Stimulated activated CD8-positive, alpha-beta memory T cell treated with anti-CD3 and anti-CD28 coated beads, Interleukin-7, amount 100 ng/mL, for 48 hours (primary cell): Measurements from ENCODE around the gene RFTN1.

Experiments
- DNase-seq, 2 donors: peaks; one replicate each; pipeline ENCODE4 v3.0.0-alpha.2; 2020; ENCODE audit warnings: low read depth in 1 of 2; ENCODE audit errors: extremely low read depth in 1 of 2

RFTN1 gene

GRCh38 chr3:16412192-16412800, 101.2 kb downstream of the RFTN1 start:
- no peak for DNase-seq

- no peak for DNase-seq
Observed at GRCh38 chr3:16411441-16411840, 102.1 kb downstream of the RFTN1 start.

DNA sequence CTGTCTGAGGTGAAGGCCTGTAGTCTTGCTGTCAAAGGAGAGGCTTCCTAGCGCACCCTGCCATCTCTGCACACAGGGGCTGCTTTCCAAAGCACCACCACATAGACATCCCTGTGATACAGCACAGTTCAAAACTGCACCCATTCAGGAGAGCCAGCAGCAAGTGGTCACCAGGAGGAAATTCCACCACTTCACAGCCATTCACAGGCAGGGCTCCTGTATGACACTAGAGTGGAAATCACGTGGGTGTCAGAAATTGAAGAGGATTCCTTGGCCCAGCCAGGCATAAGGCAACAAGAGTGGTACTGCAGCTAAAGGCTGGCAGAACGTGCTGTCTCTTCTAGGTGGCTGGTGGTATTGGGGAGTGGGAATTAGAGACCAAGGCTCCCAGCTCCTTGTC, 102.8 kb downstream of the RFTN1 start:
- no peak for DNase-seq

- DNase-seq, result no peak
Observed at GRCh38 chr3:16409032-16409431, 104.5 kb downstream of the RFTN1 start.

- DNase-seq, result no peak
Observed at GRCh38 chr3:16407366-16407765, 106.1 kb downstream of the RFTN1 start.

DNA sequence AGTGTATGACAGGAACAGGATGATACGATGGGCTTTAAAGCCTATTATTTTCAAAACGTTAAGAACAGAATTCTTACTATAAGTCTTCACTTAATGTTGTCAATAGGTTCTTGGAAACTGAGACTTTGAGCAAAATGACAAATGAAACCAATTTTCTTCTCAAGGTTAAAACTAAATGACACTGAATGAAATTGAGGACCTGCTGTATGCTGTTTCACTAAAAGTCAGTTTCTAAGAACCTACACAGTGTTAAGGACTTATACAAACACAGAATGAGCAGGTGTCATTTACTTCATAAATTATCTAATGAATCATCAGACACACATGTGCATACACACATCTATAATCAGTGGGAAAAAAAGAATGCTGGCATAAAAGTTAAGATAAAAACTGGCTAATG, 106.9 kb downstream of the RFTN1 start:
- DNase-seq, result no peak

- no peak for DNase-seq
Observed at GRCh38 chr3:16406166-16406565, 107.3 kb downstream of the RFTN1 start.

DNA sequence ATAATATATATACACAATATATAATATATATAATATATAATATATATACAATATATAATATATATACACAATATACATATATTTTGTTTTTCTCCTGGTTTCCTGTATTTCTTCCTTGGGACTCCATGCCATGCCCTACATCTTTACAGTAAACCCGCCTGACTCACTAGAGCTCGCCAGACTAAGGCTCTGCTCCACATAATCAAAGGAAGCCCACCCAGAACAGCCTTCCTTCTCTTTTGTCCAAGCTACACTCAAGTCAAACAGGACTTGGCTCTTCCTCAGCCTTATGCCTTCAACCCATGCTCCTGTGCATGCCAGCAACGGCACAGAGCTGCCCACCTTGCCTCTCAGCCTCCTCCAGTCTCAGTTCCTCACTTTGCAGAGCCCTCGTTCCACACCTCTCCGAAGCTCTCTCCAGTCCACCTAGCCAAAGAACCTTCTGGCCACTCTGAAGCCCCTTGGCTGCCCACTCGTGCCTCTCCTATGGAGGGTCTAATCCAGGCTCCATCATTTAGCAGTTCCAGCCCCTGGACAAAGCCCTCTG, 109.1 kb downstream of the RFTN1 start:
- no peak for DNase-seq

GRCh38 chr3:16402451-16402850, 111.0 kb downstream of the RFTN1 start:
- DNase-seq, result no peak

DNA sequence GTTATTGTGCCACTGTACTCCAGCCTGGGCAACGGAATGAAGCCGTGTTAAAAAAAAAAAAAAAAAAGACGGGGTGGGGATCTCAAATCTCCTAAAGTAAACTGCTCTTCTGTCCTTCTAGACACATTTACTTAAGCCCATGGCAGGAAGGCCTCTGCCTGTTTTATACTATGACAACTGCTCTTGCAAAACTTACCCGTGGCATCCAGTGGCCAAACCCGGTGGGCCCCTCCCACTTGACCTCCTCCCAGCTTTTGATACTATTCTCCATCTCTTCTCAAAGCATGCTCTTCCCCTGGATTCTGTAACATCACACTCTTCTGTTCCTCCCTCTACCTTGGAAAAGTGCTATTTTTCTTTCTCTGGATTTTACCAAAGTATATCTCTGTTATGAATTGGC, 112.2 kb downstream of the RFTN1 start:
- no peak for DNase-seq

DNA sequence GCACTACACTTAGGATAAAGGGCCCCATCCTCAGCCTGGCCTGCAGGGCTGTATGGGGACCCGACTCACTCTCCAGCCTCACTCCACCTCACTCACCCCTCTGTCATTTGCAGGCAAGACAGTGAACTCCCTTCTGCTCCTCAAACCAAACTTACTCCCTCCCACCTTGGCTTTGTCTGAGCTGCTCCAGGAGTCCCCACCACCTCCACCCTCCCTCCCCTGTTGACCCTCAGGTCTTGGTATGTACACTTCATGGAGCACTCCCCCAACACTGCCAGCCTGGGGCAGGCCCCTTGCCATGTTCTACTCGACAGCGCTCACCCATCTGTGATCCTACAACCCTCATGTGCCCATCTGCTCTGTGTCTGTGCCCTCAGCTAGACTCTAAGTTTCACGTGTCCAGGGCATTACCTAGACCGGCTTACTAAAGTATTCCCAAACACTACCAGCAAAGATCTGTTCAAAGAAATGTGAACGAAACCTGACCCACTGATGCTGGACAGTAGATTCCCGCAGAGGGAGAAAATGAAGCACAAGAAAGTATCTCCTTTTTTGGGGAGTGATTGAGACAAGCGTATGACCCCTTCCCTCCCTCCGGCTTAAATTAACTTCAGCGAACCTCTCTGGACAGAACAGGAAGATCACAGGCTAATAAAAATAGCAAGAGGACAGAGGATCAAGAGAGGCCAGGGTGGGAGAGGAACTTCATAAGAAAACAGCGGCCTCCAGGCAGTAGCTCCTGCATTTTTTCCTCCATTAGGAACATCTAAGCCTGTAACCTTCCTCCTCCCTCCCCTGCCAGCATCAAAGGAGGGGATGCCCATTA, 113.2 kb downstream of the RFTN1 start:
- no peak for DNase-seq

- no peak for DNase-seq
Observed at GRCh38 chr3:16399473-16399872, 114.0 kb downstream of the RFTN1 start.

DNA sequence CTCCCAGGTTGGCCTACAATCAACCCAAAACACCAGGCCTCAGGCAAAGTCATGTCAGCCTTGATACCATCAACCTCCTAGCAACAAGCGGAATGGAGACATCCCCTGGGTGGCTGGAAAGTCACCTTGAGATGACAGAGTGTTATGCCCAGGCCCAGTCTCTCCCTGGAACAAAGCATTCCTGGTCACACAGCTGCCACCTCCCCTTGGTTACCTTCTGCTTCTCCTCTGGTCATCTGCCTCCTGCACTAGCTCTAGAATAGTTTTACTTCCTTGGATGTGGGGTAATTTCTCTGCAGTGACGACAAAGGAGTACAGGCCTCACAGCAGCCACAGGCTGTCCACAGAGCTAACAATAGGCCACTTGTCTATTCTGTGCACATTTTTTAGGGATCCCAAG, 114.9 kb downstream of the RFTN1 start:
- no peak for DNase-seq

- DNase-seq, result no peak
Observed at GRCh38 chr3:16396202-16396601, 117.3 kb downstream of the RFTN1 start.

DNA sequence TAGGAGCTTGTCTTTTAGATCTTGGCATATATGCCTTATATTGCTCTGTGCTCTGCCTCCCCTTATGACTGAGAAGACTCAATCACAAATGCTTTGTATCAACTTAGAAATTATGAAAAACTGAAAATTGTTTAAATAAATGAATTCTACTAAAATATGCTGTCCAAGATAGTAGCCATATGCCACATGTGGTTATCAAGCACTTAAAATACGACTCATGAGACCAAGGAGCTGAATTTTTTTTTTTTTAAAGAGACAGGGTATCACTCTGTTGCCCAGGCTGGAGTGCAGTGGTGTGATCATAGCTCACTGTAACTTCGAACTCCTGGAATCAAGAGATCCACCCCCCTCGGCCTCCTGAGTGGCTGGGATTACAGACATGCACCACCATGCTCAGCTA, 118.3 kb downstream of the RFTN1 start:
- no peak for DNase-seq

GRCh38 chr3:16394639-16395038, 118.9 kb downstream of the RFTN1 start:
- DNase-seq, result no peak

DNA sequence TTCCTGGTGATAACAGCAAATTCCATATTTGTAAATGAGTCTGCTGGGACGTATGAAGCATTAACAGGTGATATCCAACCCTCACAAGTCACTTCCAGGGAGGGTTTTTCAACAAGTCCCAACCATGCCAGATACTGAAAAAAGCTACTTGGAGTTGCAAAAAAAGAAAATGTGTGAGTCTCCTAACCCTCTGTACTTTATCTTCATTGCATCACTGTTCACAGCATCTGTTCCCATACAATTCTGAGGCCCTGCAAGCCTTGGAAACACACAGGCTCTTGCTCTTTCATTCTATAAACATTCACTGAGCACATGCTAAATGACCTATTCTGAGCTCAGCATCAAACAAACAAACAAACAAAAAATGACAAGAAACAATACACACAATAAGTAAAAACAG, 120.8 kb downstream of the RFTN1 start:
- DNase-seq, result no peak

GRCh38 chr3:16392065-16392464, 121.4 kb downstream of the RFTN1 start:
- no peak for DNase-seq

- no peak for DNase-seq
Observed at GRCh38 chr3:16390581-16390980, 122.9 kb downstream of the RFTN1 start.

GRCh38 chr3:16388850-16389441, 124.6 kb downstream of the RFTN1 start:
- DNase-seq, result no peak

- DNase-seq, result no peak
Observed at GRCh38 chr3:16386561-16386960, 126.9 kb downstream of the RFTN1 start.

DNA sequence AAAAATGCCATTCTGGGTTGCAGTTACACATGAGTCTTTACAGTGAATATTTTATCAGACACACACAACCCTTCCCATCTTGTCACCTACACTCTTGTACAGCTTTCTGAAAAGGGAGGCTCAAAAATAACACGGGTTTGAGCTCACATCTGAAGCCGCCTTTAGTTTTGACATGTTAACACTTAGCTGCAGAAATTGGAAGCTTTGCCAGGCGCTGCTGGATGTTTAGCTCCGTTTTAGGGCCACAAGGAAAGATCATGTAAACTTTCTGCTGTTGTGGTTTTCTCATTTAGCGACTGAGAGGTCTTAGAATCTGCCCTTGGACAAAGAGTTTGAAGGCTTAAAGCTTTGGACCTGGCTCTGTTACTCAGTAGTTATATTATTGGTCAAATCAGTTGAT, 128.3 kb downstream of the RFTN1 start:
- no peak for DNase-seq
